GM23338 (cell line): Measurements from ENCODE around the gene FCHSD2. TPM values are rescaled to one million over a fixed set of nuclear protein-coding genes. Genes with fewer than 3 reads are reported as not detected.

Experiments
- ATAC-seq: fragments of 200-7000 bp; cut with Tn5 transposase; 3 replicates; pipeline ENCODE4 v1.9.1; 2020
- DNase-seq: peaks from one replicate; pipeline ENCODE4 v3.0.0-alpha.2; 2015; ENCODE audit warnings: low spot score
- H2AFZ ChIP-seq: fragments of 200-600 bp; sonication (generic); 2 replicates; pipeline ENCODE4 v1.8.0; 2016; ENCODE audit warnings: antibody characterized with exemption, mild to moderate bottlenecking, moderate library complexity
- H3F3A ChIP-seq: fragments of 200-600 bp; sonication (generic); replicated peaks from 2 replicates; pipeline ENCODE4 v1.8.0; 2017; ENCODE audit warnings: antibody characterized with exemption, mixed run types, low read depth
- H3K27ac ChIP-seq: fragments of 200-600 bp; sonication (generic); 2 replicates; pipeline ENCODE4 v1.6.1; 2016; ENCODE audit warnings: low read depth
- H3K27me3 ChIP-seq: fragments of 200-600 bp; sonication (generic); 2 replicates; pipeline ENCODE4 v1.8.0; 2016; ENCODE audit warnings: mild to moderate bottlenecking, mixed run types, moderate library complexity; ENCODE audit not compliant: insufficient read depth
- H3K36me3 ChIP-seq: fragments of 200-600 bp; sonication (generic); 2 replicates; pipeline ENCODE4 v1.8.0; 2016; ENCODE audit warnings: mild to moderate bottlenecking; ENCODE audit not compliant: insufficient read depth
- H3K4me1 ChIP-seq: fragments of 200-600 bp; sonication (generic); 2 replicates; pipeline ENCODE4 v1.8.0; 2016; ENCODE audit warnings: mild to moderate bottlenecking, moderate library complexity; ENCODE audit not compliant: insufficient read depth
- H3K4me2 ChIP-seq: fragments of 200-600 bp; sonication (generic); 2 replicates; pipeline ENCODE4 v1.7.1; 2017; ENCODE audit warnings: mixed run types
- H3K4me3 ChIP-seq: fragments of 200-600 bp; sonication (generic); 2 replicates; pipeline ENCODE4 v1.6.1; 2016; ENCODE audit warnings: mixed run types
- H3K79me2 ChIP-seq: fragments of 200-600 bp; sonication (generic); replicated peaks from 2 replicates; pipeline ENCODE4 v1.8.0; 2017; ENCODE audit warnings: mild to moderate bottlenecking; ENCODE audit not compliant: insufficient read depth
- H3K9me2 ChIP-seq: fragments of 200-600 bp; sonication (generic); 2 replicates; pipeline ENCODE4 v1.8.0; 2017; ENCODE audit not compliant: insufficient read depth
- H4K20me1 ChIP-seq: fragments of 200-600 bp; sonication (generic); replicated peaks from 2 replicates; pipeline ENCODE4 v1.8.0; 2017; ENCODE audit warnings: mild to moderate bottlenecking; ENCODE audit not compliant: insufficient read depth
- H3K27ac Mint-ChIP-seq: 2 replicates; pipeline ENCODE4 v1.8.0; 2020; ENCODE audit warnings: inconsistent platforms, mild to moderate bottlenecking, moderate library complexity, mixed read lengths
- H3K27me3 Mint-ChIP-seq: 3 replicates; pipeline ENCODE4 v1.8.0; 2022; ENCODE audit warnings: low read depth, mild to moderate bottlenecking, moderate library complexity, mixed read lengths, inconsistent platforms; ENCODE audit not compliant: insufficient read depth, poor library complexity
- H3K36me3 Mint-ChIP-seq: 3 replicates; pipeline ENCODE4 v1.8.0; 2021; ENCODE audit warnings: low read depth, mild to moderate bottlenecking, inconsistent platforms, moderate library complexity, mixed read lengths
- H3K4me1 Mint-ChIP-seq: 3 replicates; pipeline ENCODE4 v1.8.0; 2020; ENCODE audit warnings: mild to moderate bottlenecking, inconsistent platforms, mixed read lengths
- H3K4me3 Mint-ChIP-seq: 3 replicates; pipeline ENCODE4 v1.8.0; 2021; ENCODE audit warnings: moderate library complexity, mild to moderate bottlenecking, inconsistent platforms, mixed read lengths
- H3K9me3 Mint-ChIP-seq: 3 replicates; pipeline ENCODE4 v1.8.0; 2020; ENCODE audit warnings: moderate library complexity, mild to moderate bottlenecking, inconsistent platforms, mixed read lengths
- CREB1 ChIP-seq: fragments of 250-450 bp; sonication (Bioruptor Pico); IDR thresholded peaks from 2 replicates; pipeline ENCODE4 v1.5.0; 2020; ENCODE audit warnings: low read depth, mild to moderate bottlenecking, moderate library complexity
- CTCF ChIP-seq, 2 experiments: fragments of 200-600 bp in 1 of 2; sonication (generic) in 1 of 2; conservative IDR thresholded peaks; 2 replicates each; pipeline versions ENCODE4 v1.5.1 to v1.6.1; 2016 to 2017; ENCODE audit warnings: antibody characterized with exemption in 2 of 2, low read depth in 2 of 2, mild to moderate bottlenecking in 2 of 2, moderate library complexity in 1 of 2
- ETS1 ChIP-seq: IDR thresholded peaks from 2 replicates; pipeline ENCODE4 v1.6.1; 2016; ENCODE audit warnings: antibody characterized with exemption
- EZH2 ChIP-seq: fragments of 200-600 bp; sonication (generic); IDR thresholded peaks from one replicate; pipeline ENCODE4 v1.8.0; 2017; ENCODE audit warnings: antibody characterized with exemption, mild to moderate bottlenecking, low read depth; ENCODE audit not compliant: unreplicated experiment
- EZH2phosphoT487 ChIP-seq: fragments of 200-600 bp; sonication (generic); IDR thresholded peaks from one replicate; pipeline ENCODE4 v1.8.1; 2018; ENCODE audit warnings: antibody characterized with exemption; ENCODE audit not compliant: unreplicated experiment
- JUNB ChIP-seq: IDR thresholded peaks from one replicate; pipeline ENCODE4 v1.6.1; 2016; ENCODE audit warnings: antibody characterized with exemption; ENCODE audit not compliant: unreplicated experiment
- NANOG ChIP-seq: IDR thresholded peaks from 2 replicates; pipeline ENCODE4 v1.6.1; 2016; ENCODE audit warnings: antibody characterized with exemption, borderline replicate concordance
- POLR2AphosphoS5 ChIP-seq: IDR thresholded peaks from 2 replicates; pipeline ENCODE4 v1.6.1; 2016; ENCODE audit warnings: antibody characterized with exemption, low read depth
- STAT1 ChIP-seq: IDR thresholded peaks from one replicate; pipeline ENCODE4 v1.6.1; 2016; ENCODE audit warnings: antibody characterized with exemption; ENCODE audit not compliant: unreplicated experiment
- ZNF331 ChIP-seq: fragments of 250-450 bp; sonication (Bioruptor Pico); IDR thresholded peaks from 2 replicates; pipeline ENCODE4 v1.5.0; 2020; ENCODE audit warnings: low read depth, mild to moderate bottlenecking, moderate library complexity
- polyA plus RNA-seq: library from polyadenylated mRNA; unstranded; fragments of >200 nt; fragmentation: Nextera tagmentation; extraction: Ambion mirVana; gene quantifications from 2 replicates; pipeline ENCODE4 v1.2.1, GENCODE V29; 2016
- total RNA-seq: library from RNA; depleted of rRNA; stranded (reverse); fragments of >200 nt; shearing (Covaris generic); gene quantifications from 2 replicates; pipeline ENCODE4 v1.2.3, GENCODE V29; 2014
- TF ChIP-seq, protein P1 (sequence below): IDR thresholded peaks from one replicate; pipeline ENCODE4 v1.6.1; 2018; ENCODE audit warnings: antibody characterized with exemption; ENCODE audit not compliant: unreplicated experiment

Gene FCHSD2
- total and polyA plus RNA-seq, 2 experiments from 2014 or later: 3.6 to 5.2 TPM

DNA sequence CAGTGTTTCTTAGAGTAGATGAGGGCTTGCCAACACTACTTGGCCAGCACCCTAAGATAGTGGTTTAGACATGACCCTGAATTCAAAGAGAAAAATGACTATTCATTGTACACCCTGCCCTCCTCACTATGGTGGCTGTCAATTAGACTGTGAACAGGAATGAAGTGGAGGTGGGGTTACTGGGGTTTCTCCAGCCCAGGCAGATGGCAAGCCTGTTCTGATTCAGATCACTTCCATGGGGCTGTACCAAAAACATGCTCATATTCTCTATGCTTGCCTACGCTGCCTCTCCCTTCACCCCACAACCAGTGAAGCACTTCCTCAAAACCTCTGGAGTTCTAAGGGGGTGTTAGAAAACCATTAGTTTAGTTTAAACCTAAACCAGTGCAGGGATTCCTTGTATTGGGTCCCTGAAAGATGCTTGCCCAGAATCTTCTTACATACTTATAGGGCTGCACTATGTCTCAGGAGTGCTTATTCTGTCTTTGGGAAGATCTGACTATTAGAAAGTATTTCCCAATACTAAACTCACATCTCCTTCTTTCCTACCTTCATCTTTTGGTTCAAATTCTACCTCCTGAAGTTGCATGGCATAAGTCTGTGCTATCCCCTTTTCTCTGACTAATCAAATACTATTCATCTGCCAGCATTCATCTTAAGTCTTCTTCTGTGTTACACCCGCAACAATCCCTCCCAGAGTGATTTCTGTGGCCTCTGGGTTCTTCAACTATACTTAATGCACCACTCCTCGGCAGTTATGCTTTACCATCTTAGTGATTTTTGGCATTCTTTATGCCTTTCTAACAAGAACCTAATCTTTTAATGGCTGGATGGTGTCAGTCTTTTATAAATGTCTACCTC is 256.1 kb downstream of the FCHSD2 start:
- Histone ChIP-seq H3K27me3 (no peaks in the 10 kb centered on the region), H3K4me3 (no peak overlapping the region), H3K36me3 (no peaks in the 10 kb centered on the region), H2AFZ (no peak overlapping the region), H3K4me2 (no peak overlapping the region), H3K27ac (no peak overlapping the region), H4K20me1 (no peaks in the 10 kb centered on the region), H3K9me2 (no peaks in the 10 kb centered on the region), H3K79me2 (no peaks in the 10 kb centered on the region), H3F3A (no peaks in the 10 kb centered on the region), H3K4me1 (no peaks in the 10 kb centered on the region)
- Mint-ChIP-seq H3K27ac (no peak overlapping the region), H3K36me3 (no peaks in the 10 kb centered on the region), H3K4me1 (no peaks in the 10 kb centered on the region), H3K4me3 (no peak overlapping the region), H3K9me3 (no peaks in the 10 kb centered on the region), H3K27me3 (no peaks in the 10 kb centered on the region)
- no peak for ATAC-seq
- TF ChIP-seq, protein P1, sequence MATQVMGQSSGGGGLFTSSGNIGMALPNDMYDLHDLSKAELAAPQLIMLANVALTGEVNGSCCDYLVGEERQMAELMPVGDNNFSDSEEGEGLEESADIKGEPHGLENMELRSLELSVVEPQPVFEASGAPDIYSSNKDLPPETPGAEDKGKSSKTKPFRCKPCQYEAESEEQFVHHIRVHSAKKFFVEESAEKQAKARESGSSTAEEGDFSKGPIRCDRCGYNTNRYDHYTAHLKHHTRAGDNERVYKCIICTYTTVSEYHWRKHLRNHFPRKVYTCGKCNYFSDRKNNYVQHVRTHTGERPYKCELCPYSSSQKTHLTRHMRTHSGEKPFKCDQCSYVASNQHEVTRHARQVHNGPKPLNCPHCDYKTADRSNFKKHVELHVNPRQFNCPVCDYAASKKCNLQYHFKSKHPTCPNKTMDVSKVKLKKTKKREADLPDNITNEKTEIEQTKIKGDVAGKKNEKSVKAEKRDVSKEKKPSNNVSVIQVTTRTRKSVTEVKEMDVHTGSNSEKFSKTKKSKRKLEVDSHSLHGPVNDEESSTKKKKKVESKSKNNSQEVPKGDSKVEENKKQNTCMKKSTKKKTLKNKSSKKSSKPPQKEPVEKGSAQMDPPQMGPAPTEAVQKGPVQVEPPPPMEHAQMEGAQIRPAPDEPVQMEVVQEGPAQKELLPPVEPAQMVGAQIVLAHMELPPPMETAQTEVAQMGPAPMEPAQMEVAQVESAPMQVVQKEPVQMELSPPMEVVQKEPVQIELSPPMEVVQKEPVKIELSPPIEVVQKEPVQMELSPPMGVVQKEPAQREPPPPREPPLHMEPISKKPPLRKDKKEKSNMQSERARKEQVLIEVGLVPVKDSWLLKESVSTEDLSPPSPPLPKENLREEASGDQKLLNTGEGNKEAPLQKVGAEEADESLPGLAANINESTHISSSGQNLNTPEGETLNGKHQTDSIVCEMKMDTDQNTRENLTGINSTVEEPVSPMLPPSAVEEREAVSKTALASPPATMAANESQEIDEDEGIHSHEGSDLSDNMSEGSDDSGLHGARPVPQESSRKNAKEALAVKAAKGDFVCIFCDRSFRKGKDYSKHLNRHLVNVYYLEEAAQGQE: no peak
- TF ChIP-seq JUNB (no peak), POLR2AphosphoS5 (no peak), CREB1 (CRISPR knock-in tag) (no peak), STAT1 (no peak), CTCF (conservative IDR thresholded peaks at IDR 0.05; ENCODE audit: low read depth in 2 of 2) (no peak), ZNF331 (no peak), EZH2 (no peak)
- no peak for DNase-seq

DNA sequence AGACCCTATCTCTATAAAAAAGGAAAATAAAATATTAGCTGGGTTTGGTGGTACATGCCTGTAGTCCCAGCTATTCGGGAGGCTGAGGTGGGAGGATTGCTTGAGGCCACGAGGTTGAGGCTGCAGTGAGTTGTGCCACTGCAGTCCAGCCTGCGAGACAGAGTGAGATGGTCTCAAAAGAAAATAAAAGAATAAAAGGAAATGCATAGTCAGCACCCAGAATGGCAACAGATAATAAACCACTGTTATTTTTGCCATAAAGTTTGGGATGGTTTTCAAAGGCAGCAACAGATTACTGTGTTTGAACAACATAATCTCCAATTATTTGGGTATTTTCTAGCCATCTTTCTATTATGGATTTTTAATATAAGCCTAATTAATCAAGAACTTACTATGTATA is 266.0 kb downstream of the FCHSD2 start:
- no peaks in the 10 kb centered on the region for H3K27me3 ChIP-seq
- Mint-ChIP-seq H3K9me3 (no peaks in the 10 kb centered on the region), H3K27me3 (peaks cover 5% of the 10 kb centered on the region), H3K36me3 (no peaks in the 10 kb centered on the region), H3K4me3 (no peak overlapping the region), H3K4me1 (no peaks in the 10 kb centered on the region; the same call in 2 of the 3 replicates), H3K27ac (no peak overlapping the region)
- H4K20me1 ChIP-seq: no peaks in the 10 kb centered on the region
- H3K9me2 ChIP-seq: no peaks in the 10 kb centered on the region
- H3K27ac ChIP-seq: no peak overlapping the region
- H3K4me3 ChIP-seq: no peak overlapping the region
- no peak overlapping the region for H3K4me2 ChIP-seq
- H3K36me3 ChIP-seq: no peaks in the 10 kb centered on the region
- DNase-seq (no peak), ATAC-seq (no peak)
- H3K4me1 ChIP-seq: 0 out of 2 replicates have a peak, but pooled peaks cover 3% of the 10 kb centered on the region
- H3K79me2 ChIP-seq: no peaks in the 10 kb centered on the region
- H3F3A ChIP-seq: no peaks in the 10 kb centered on the region
- no peak overlapping the region for H2AFZ ChIP-seq
- TF ChIP-seq ZNF331 (no peak), NANOG (no peak), EZH2phosphoT487 (no peak), ETS1 (no peak)
